ENCODE data around the gene TMEM72.
"Not testable (repeated sequence)": the region's sequence is repeated elsewhere in the genome, so short reads cannot be mapped to it uniquely, and the experiment has no call there.

Gene TMEM72

GRCh38 chr10:44911081-44911540, at the start of gene TMEM72:
Gene TMEM72 (plus strand): TSS chr10:44911337. CDS start chr10:44911513, 176 bp downstream.
- peak; percentile 61 for DNase-seq (ENCODE audit: low spot score)

- no peak for DNase-seq (ENCODE audit: low spot score)
These were observed 49.0 kb upstream of the TMEM72 start for GRCh38 chr10:44862006-44862751.

GRCh38 chr10:44862924-44863323, 48.2 kb upstream of the TMEM72 start:
- DNase-seq (ENCODE audit: low spot score) = no peak

- no peak for DNase-seq (ENCODE audit: low spot score)
These were observed 47.6 kb upstream of the TMEM72 start for GRCh38 chr10:44863344-44864047.

- peak; percentile 20 for DNase-seq (ENCODE audit: low spot score)
These were observed 47.1 kb upstream of the TMEM72 start for GRCh38 chr10:44864051-44864450.

- peak; percentile 70 for DNase-seq (ENCODE audit: low spot score)
These were observed 46.4 kb upstream of the TMEM72 start for GRCh38 chr10:44864637-44865288.

GRCh38 chr10:44865289-44865671, 45.9 kb upstream of the TMEM72 start:
- no peak for DNase-seq (ENCODE audit: low spot score)

- DNase-seq (ENCODE audit: low spot score) = not testable (repeated sequence)
These were observed 44.8 kb upstream of the TMEM72 start for GRCh38 chr10:44866367-44866766.

GRCh38 chr10:44870031-44870430, 41.1 kb upstream of the TMEM72 start:
- no peak for DNase-seq (ENCODE audit: low spot score)

GRCh38 chr10:44873160-44873559, 38.0 kb upstream of the TMEM72 start:
- no peak for DNase-seq (ENCODE audit: low spot score)

GRCh38 chr10:44874166-44874565, 37.0 kb upstream of the TMEM72 start:
- no peak for DNase-seq (ENCODE audit: low spot score)

- DNase-seq (ENCODE audit: low spot score) = peak; percentile 50
These were observed 32.2 kb upstream of the TMEM72 start for GRCh38 chr10:44878706-44879530.

GRCh38 chr10:44879531-44879899, 31.6 kb upstream of the TMEM72 start:
- no peak for DNase-seq (ENCODE audit: low spot score)

GRCh38 chr10:44880090-44880715, 30.9 kb upstream of the TMEM72 start:
- DNase-seq (ENCODE audit: low spot score) = no peak

GRCh38 chr10:44881649-44882048, 29.5 kb upstream of the TMEM72 start:
- no peak for DNase-seq (ENCODE audit: low spot score)

- DNase-seq (ENCODE audit: low spot score) = no peak
These were observed 28.9 kb upstream of the TMEM72 start for GRCh38 chr10:44882166-44882720.

- DNase-seq (ENCODE audit: low spot score) = no peak
These were observed 27.4 kb upstream of the TMEM72 start for GRCh38 chr10:44883593-44884331.

GRCh38 chr10:44885710-44886109, 25.4 kb upstream of the TMEM72 start:
- DNase-seq (ENCODE audit: low spot score) = no peak

- DNase-seq (ENCODE audit: low spot score) = no peak
These were observed 24.2 kb upstream of the TMEM72 start for GRCh38 chr10:44886966-44887365.

- no peak for DNase-seq (ENCODE audit: low spot score)
These were observed 22.3 kb upstream of the TMEM72 start for GRCh38 chr10:44888886-44889285.

- no peak for DNase-seq (ENCODE audit: low spot score)
These were observed 21.3 kb upstream of the TMEM72 start for GRCh38 chr10:44889834-44890233.
